PC-3 (cell line): ENCODE measurements around the gene BPI.

ENCODE experiments used
- CTCF ChIP-seq: fragments of 300-600 bp; sonication (generic); conservative IDR thresholded peaks from 2 replicates; pipeline ENCODE4 v1.5.1; 2017; ENCODE audit warnings: antibody characterized with exemption, low read depth, mild to moderate bottlenecking, low read length
- EZH2 ChIP-seq: fragments of 300-600 bp; sonication (generic); IDR thresholded peaks from one replicate; pipeline ENCODE4 v1.6.1; 2017; ENCODE audit warnings: antibody characterized with exemption, mild to moderate bottlenecking, low read length; ENCODE audit not compliant: unreplicated experiment
- EZH2phosphoT487 ChIP-seq: fragments of 300-600 bp; sonication (generic); IDR thresholded peaks from 2 replicates; pipeline ENCODE4 v1.6.1; 2018; ENCODE audit warnings: mild to moderate bottlenecking, antibody characterized with exemption, low read length, borderline replicate concordance

GRCh38 chr20:38300438-38300837 is 3.5 kb upstream of the BPI start:
- TF ChIP-seq EZH2 (no peak), CTCF (no peak), EZH2phosphoT487 (no peak)
